Neutrophil (primary cell): Measurements from ENCODE around the gene GIPC1.
A peak's percentile ranks its signal among the peaks of the same experiment; 100 is the strongest.

Experiments
- H3K27ac ChIP-seq: fragments of 200-600 bp; sonication (generic); 2 replicates; pipeline ENCODE4 v1.5.1; 2016; ENCODE audit warnings: mild to moderate bottlenecking, moderate library complexity
- H3K27me3 ChIP-seq: fragments of 200-600 bp; sonication (generic); 2 replicates; pipeline ENCODE4 v1.6.0; 2016; ENCODE audit warnings: mild to moderate bottlenecking
- H3K36me3 ChIP-seq: fragments of 200-600 bp; sonication (generic); 2 replicates; pipeline ENCODE4 v1.5.1; 2017
- H3K4me1 ChIP-seq, 2 experiments: fragments of 200-600 bp in 1 of 2; sonication (generic) in 1 of 2; 1 replicate in 1 of 2; 2 replicates in 1 of 2; pipeline versions ENCODE4 v1.5.1 to v1.6.1; 2013 to 2016; ENCODE audit warnings: low read depth in 1 of 2, low read length in 1 of 2, mild to moderate bottlenecking in 1 of 2, moderate library complexity in 1 of 2; ENCODE audit not compliant: control insufficient read depth in 1 of 2, insufficient read depth in 1 of 2
- H3K4me3 ChIP-seq, 2 experiments: fragments of 200-600 bp in 1 of 2; sonication (generic) in 1 of 2; 1 replicate in 1 of 2; 2 replicates in 1 of 2; pipeline ENCODE4 v1.5.1; 2013 to 2016; ENCODE audit warnings: low read depth in 1 of 2, low read length in 1 of 2, mild to moderate bottlenecking in 1 of 2, moderate library complexity in 1 of 2
- H3K9me3 ChIP-seq: fragments of 200-600 bp; sonication (generic); 2 replicates; pipeline ENCODE4 v1.5.1; 2016
- TF ChIP-seq, protein P1 (sequence below): fragments of 200-600 bp; sonication (generic); IDR thresholded peaks from 2 replicates; pipeline ENCODE4 v1.5.1; 2016; ENCODE audit warnings: antibody characterized with exemption

Gene GIPC1

DNA sequence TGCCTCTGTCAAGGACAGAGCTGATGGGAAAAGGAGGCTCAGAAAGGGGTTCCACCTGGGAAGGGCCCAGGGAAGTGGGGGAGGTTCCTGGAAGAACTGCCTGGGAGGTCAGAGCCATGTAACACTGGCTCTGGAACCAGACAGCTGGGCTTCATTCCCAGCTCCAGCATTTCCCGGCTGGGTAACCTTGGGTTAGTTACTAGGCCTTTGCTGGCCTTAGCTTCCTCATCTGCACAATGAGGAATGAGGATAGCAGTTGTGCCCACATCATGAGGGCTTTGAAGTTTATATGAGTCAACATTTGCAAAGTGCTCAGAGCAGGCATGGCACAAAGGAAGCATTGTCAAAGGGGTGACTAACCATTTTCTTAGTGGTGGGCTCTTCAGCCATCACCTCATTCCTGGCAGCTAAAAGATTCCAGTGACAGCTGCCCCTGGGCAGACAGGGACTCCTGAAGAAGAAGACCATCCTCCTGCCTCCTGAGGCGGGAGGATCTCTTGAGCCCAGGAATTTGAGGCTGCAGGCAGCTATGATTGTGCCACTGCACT lies 24.0 kb upstream of the GIPC1 start:
- H3K36me3 ChIP-seq: peaks cover 18% of the 10 kb centered on the region
- no peak overlapping the region for H3K4me3 ChIP-seq
- no peaks in the 10 kb centered on the region for H3K27me3 ChIP-seq
- H3K27ac ChIP-seq: peak overlapping the region; percentile 99
- peaks cover 32 to 34% of the 10 kb centered on the region in 2 experiments for H3K4me1 ChIP-seq
- TF ChIP-seq, protein P1, sequence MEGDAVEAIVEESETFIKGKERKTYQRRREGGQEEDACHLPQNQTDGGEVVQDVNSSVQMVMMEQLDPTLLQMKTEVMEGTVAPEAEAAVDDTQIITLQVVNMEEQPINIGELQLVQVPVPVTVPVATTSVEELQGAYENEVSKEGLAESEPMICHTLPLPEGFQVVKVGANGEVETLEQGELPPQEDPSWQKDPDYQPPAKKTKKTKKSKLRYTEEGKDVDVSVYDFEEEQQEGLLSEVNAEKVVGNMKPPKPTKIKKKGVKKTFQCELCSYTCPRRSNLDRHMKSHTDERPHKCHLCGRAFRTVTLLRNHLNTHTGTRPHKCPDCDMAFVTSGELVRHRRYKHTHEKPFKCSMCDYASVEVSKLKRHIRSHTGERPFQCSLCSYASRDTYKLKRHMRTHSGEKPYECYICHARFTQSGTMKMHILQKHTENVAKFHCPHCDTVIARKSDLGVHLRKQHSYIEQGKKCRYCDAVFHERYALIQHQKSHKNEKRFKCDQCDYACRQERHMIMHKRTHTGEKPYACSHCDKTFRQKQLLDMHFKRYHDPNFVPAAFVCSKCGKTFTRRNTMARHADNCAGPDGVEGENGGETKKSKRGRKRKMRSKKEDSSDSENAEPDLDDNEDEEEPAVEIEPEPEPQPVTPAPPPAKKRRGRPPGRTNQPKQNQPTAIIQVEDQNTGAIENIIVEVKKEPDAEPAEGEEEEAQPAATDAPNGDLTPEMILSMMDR: no peak
- H3K9me3 ChIP-seq: no peaks in the 10 kb centered on the region

DNA sequence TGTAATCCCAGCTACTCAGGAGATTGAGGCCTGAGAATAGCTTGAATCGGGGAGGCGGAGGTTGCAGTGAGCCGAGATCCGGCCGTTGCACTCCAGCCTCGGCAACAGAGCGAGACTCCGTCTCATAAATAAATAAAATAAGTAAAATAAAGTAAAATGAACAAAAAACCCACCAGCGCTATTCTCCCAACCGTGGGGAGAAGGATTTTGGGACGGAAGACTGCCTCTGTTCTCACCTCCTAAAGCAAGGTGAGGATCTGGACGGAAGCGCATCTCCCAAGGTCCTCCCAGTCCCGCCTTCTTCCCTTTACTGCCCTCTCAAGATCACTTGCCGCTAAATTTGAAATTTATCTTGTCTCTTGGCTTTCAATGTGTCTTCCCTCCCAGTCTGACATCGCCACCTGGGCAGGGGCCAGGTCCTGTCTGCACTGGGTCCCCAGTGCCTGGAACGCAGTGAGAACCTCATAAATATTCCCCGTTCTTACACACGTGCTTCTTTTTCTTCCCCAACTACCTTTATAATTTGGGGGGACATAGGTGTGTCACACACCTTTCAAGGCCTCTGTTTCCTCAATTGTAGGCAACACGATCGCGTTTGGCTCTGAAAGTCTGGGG lies 23.4 kb upstream of the GIPC1 start:
- peaks cover 24% of the 10 kb centered on the region for H3K36me3 ChIP-seq
- peaks cover 38% of the 10 kb centered on the region in 2 experiments for H3K4me1 ChIP-seq
- H3K9me3 ChIP-seq: no peaks in the 10 kb centered on the region
- TF ChIP-seq, protein P1: no peak
- H3K27me3 ChIP-seq: no peaks in the 10 kb centered on the region
- H3K4me3 ChIP-seq: peak overlapping the region; percentile 89 to 96
- H3K27ac ChIP-seq: peak overlapping the region; percentile 99

DNA sequence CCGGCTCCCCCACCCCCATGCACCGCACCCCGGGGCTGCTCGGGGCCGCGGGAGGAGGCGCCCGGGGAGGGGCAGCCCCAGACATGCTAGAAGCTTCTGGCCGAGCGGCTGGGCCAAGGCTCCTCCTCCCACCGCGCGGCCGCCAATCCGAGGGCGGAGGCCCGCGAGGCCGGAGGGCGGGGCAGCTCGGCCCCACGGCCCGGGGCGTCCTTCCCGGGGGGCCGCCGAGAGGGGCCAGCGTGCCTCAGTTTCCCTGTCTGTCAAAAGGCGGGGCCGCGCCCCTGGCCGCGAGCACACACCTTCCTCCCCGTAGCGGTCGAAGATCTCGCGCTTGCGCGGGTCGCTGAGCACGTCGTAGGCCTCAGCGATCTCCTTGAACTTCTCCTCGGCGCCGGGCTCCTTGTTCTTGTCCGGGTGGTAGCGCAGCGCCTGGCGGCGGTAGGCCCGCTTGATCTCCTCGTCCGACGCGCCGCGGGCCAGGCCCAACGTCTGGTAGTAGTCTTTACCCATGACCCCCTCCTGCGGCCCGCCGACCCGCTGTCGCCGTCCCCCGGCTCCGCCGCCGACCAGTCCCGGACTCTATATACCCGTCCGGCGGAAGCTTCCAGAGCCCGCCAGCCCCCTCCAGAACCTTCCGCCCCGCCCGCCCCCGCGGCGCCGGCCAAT lies 22.0 kb upstream of the GIPC1 start, which contains the start of gene DNAJB1:
Gene DNAJB1 (minus strand): TSS at position 558 of the 666 bp plus-strand sequence. CDS start 48 bp downstream, at position 510.
- Histone ChIP-seq H3K36me3 (peaks cover 30% of the 10 kb centered on the region), H3K9me3 (no peaks in the 10 kb centered on the region), H3K4me1 (peaks cover 40 to 41% of the 10 kb centered on the region in 2 experiments), H3K27ac (peak within 1 kb of the TSS; percentile 99), H3K27me3 (no peaks in the 10 kb centered on the region), H3K4me3 (peak within 1 kb of the TSS; percentile 89 to 96)
- TF ChIP-seq, protein P1: peak; percentile 42

GRCh38 chr19:14517446-14517839 lies 21.5 kb upstream of the GIPC1 start:
- TF ChIP-seq, protein P1: no peak
- no peaks in the 10 kb centered on the region for H3K9me3 ChIP-seq
- H3K36me3 ChIP-seq: peaks cover 30% of the 10 kb centered on the region
- H3K4me3 ChIP-seq: peak overlapping the region; percentile 89 to 96
- no peaks in the 10 kb centered on the region for H3K27me3 ChIP-seq
- H3K4me1 ChIP-seq: peaks cover 40 to 41% of the 10 kb centered on the region in 2 experiments
- H3K27ac ChIP-seq: peak overlapping the region; percentile 99

DNA sequence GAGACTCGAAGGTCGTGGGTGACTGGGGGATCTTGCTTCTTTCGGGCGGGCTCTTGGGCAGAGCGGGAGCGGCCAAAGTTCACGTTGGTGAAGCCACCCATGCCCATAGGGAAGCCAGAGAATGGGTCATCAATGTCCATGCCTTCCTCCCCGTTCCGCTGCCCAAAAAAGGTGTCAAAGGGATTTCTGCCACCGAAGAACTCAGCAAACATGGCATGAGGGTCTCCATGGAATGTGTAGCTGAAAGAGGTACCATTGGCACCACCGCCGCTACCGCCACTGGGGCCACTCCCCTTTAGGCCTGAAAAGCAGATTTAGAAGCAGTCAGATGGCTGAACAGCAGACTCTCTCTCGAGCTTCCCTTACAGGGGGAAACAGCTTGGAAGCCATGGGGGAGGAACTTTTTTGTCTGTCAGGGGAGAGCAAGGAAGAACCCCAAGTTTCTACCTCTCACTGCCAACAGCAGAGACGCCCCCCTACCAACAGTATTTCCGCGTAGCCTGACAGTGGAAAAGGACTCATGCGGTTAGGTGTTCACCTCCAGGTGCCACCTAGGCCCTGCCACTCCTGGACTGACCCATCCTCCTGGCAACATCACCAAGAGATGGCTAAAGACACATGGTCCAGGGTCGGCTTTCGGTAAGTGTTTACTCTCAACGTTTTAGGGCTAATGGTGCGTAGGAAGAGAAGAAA lies 21.0 kb upstream of the GIPC1 start:
- Histone ChIP-seq H3K27me3 (no peaks in the 10 kb centered on the region), H3K27ac (peak overlapping the region; percentile 99), H3K9me3 (no peaks in the 10 kb centered on the region), H3K4me3 (peak overlapping the region; percentile 89 to 96), H3K36me3 (peaks cover 30% of the 10 kb centered on the region), H3K4me1 (peaks cover 40 to 41% of the 10 kb centered on the region in 2 experiments)
- TF ChIP-seq, protein P1: no peak
